Left ventricle myocardium inferior (tissue), 1 donor: ENCODE measurements around the gene RAB40C. TPM values are rescaled to one million over a fixed set of nuclear protein-coding genes. Genes with fewer than 3 reads are reported as not detected.
A peak's percentile ranks its signal among the peaks of the same experiment; 100 is the strongest.

Source experiments
- DNase-seq: peaks from one replicate; pipeline ENCODE4 v3.0.0-alpha.2; 2020
- H3K27ac ChIP-seq: fragments of 200-600 bp; replicated peaks from 2 replicates; pipeline ENCODE4 v1.8.0; 2021
- H3K27me3 ChIP-seq: fragments of 200-600 bp; 2 replicates; pipeline ENCODE4 v1.8.0; 2021; ENCODE audit warnings: low read depth
- H3K36me3 ChIP-seq: fragments of 200-600 bp; 2 replicates; pipeline ENCODE4 v1.8.0; 2021
- H3K4me1 ChIP-seq: fragments of 200-600 bp; 2 replicates; pipeline ENCODE4 v1.8.0; 2021
- H3K4me3 ChIP-seq: fragments of 200-600 bp; 2 replicates; pipeline ENCODE4 v1.8.0; 2021; ENCODE audit warnings: mild to moderate bottlenecking, moderate library complexity
- H3K9me3 ChIP-seq: fragments of 200-600 bp; replicated peaks from 2 replicates; pipeline ENCODE4 v1.8.0; 2021
- intact Hi-C: fragments of 100-400 bp; cut with micrococcal nuclease; formaldehyde crosslinking; loops from one replicate; pipeline ENCODE4 v1.11.0; 2022
- total RNA-seq: library from RNA; stranded (reverse); fragmentation: NEBNext Ultra II Directional; extraction: Animal tissue kit (Norgen Biotek cat#: 25700); gene quantifications from one replicate; pipeline ENCODE4 v1.2.1, GENCODE V29; 2021
- TF ChIP-seq, protein P1 (sequence below): fragments of 200-600 bp; IDR thresholded peaks from 2 replicates; pipeline ENCODE4 v1.8.0; 2021; ENCODE audit warnings: antibody characterized with exemption, mild to moderate bottlenecking, borderline replicate concordance
- donor health status: DM: no; HTN: yes; CAD: no; lungs with severe emphysema.

The RAB40C gene
- total RNA-seq, 1 donor from 2014 or later = 10.3 TPM

DNA sequence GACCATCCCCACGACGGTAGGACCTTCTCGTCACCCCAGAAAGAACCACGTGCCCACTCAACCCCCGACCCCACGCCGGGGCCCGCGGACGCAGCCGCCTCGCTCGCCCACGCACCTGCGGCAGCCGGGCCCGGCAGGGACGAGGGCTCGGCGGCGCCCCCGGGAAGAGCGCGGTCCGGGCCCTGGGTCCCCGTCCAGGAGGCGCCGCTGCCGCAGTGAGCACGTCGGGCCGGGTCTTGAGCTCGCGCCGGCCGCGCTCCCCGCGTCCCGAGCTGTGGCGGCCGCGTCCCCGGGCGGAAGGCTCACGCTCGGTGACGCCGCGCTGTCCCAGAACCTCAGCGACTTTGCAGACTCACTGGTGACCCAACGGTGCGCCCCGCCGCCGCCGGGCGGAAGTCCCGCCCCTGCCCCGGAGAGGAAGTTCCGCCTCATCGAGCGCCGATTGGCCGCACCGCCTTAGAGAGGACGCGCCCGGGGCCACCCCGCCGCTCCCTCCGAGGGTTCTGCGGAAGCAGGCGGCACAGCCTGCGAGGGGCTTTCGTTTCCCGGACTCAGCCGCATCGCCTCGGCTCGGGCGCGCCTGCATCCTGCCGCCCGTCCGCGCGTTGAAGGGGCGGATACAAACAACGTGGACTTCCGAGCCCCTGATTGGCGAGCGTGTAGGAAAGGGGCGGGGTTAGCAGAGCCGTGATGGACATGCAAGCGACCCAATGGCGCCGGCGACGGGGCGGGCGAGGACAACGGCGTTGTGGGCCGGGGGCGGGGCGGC lies 793 bp upstream of the RAB40C start:
- intact Hi-C loops = no loop called here
- H3K9me3 ChIP-seq = no peaks in the 10 kb centered on the region
- H3K4me1 ChIP-seq = peaks cover 77% of the 10 kb centered on the region

DNA sequence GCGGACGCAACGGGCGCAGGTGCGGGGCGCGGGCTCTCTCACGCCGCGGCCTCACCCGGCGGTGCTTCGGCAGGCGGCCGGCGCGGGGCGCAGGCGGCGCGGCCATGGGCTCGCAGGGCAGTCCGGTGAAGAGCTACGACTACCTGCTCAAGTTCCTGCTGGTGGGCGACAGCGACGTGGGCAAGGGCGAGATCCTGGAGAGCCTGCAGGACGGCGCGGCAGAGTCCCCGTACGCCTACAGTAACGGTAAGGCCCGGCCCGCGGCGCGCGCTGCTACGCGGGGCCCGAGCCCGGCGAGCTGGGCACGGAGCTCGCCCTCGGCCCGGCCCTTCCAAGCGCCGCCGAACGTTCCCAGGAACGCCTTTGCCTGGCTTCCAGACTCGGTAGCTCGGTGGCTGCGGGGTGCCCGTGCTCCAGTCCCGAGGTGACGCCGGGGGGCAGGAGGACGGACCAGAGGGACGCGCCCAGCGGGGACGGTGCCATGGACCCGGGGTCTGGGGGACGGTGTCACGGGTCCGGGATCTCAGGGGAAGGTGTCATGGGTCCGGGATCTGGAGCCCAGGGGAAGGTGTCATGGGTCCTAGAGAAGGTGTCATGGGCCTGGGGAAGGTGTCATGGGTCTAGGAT lies 435 bp downstream of the RAB40C start:
- no peak for DNase-seq
- Histone ChIP-seq H3K36me3 (no peaks in the 10 kb centered on the region), H3K27me3 (no peaks in the 10 kb centered on the region), H3K4me1 (peaks cover 75% of the 10 kb centered on the region), H3K9me3 (no peaks in the 10 kb centered on the region), H3K27ac (peak overlapping the region; percentile 90), H3K4me3 (peak overlapping the region; percentile 94)
- intact Hi-C loops = no loop called here
- TF ChIP-seq, protein P1, sequence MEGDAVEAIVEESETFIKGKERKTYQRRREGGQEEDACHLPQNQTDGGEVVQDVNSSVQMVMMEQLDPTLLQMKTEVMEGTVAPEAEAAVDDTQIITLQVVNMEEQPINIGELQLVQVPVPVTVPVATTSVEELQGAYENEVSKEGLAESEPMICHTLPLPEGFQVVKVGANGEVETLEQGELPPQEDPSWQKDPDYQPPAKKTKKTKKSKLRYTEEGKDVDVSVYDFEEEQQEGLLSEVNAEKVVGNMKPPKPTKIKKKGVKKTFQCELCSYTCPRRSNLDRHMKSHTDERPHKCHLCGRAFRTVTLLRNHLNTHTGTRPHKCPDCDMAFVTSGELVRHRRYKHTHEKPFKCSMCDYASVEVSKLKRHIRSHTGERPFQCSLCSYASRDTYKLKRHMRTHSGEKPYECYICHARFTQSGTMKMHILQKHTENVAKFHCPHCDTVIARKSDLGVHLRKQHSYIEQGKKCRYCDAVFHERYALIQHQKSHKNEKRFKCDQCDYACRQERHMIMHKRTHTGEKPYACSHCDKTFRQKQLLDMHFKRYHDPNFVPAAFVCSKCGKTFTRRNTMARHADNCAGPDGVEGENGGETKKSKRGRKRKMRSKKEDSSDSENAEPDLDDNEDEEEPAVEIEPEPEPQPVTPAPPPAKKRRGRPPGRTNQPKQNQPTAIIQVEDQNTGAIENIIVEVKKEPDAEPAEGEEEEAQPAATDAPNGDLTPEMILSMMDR = peak; percentile 12

More for the DNA sequence above, 793 bp upstream of the RAB40C start:
- H3K36me3 ChIP-seq = no peaks in the 10 kb centered on the region
- no peaks in the 10 kb centered on the region for H3K27me3 ChIP-seq
- peak overlapping the region; percentile 80 for H3K4me3 ChIP-seq
- H3K27ac ChIP-seq = peak overlapping the region; percentile 100
- TF ChIP-seq, protein P1 = no peak
- DNase-seq = peak; percentile 97

DNA sequence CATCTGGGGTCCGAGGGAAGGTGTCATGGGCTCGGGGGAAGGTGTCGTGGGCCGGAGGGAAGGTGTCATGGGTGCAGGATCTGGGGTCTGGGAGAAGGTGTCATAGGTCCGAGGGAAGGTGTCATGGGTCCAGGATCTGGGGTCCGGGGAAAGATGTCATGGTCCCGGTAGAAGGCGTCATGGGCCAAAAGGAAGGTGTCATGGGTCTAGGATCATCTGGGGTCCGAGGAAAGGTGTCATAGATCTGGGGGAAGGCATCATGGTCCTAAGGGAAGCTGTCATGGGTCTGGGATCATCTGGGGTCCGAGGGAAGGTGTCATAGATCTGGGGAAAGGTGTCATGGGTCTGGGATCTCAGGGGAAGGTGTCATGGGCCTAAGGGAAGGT lies 942 bp downstream of the RAB40C start:
- DNase-seq = no peak
- no peaks in the 10 kb centered on the region for H3K9me3 ChIP-seq
- intact Hi-C loops = no loop called here
- TF ChIP-seq, protein P1 = no peak
- H3K27me3 ChIP-seq = no peaks in the 10 kb centered on the region
- peaks cover 70% of the 10 kb centered on the region for H3K4me1 ChIP-seq
- peak overlapping the region; percentile 94 for H3K4me3 ChIP-seq
- no peak overlapping the region for H3K27ac ChIP-seq
- H3K36me3 ChIP-seq = no peaks in the 10 kb centered on the region

DNA sequence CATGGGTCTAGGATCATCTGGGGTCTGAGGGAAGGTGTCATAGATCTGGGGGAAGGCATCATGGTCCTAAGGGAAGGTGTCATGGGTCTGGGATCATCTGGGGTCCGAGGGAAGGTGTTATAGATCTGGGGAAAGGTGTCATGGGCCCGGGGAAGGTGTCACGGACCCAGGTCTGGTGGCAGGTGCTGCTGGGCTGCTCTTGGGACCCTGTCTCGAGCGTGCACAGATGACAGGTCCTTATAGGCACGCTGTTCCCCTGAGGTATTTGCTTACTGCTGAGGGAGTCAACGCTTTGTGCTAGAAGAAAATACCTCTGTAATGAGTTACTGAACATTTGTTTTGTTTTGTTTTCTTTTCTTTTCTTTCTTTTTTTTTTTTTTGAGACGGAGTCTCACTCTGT lies 1.4 kb downstream of the RAB40C start:
- Histone ChIP-seq H3K4me3 (peak overlapping the region; percentile 94), H3K27me3 (no peaks in the 10 kb centered on the region), H3K27ac (no peak overlapping the region), H3K4me1 (peaks cover 68% of the 10 kb centered on the region), H3K9me3 (no peaks in the 10 kb centered on the region), H3K36me3 (peaks cover 1% of the 10 kb centered on the region)
- intact Hi-C loops = no loop called here
- no peak for DNase-seq
- TF ChIP-seq, protein P1 = no peak

DNA sequence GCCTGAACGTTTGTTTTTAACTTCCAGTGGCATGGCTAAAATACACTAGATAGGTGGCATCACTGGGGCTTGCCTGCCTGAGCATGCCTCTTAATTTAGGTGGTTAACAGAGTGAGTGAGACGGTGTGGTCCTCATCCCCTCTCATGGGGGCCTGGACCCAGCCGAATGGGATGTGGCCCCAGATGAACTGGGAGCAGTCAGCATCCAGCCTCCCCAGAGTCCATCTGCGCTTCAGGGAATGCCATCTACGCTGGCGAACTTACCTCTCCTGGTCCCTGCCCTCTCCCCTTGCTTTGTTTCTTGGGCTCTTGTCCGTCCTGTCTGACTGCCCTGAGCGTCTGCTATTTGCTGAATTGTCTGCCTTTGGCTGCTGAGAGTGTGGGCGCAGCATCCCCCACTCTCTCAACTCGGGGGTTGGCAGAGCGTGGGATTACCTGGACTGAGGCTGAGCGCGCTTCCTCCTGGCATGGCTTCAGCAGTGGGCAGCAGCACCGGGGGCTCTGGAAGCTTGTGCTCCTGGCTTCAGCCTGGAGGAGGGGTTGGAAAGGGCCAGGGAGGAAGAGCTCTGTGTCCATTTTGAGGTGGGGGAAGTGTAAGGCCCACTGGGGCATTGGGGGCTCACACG lies 2.1 kb downstream of the RAB40C start:
- Histone ChIP-seq H3K9me3 (no peaks in the 10 kb centered on the region), H3K27ac (no peak overlapping the region), H3K4me1 (peaks cover 60% of the 10 kb centered on the region), H3K36me3 (peaks cover 8% of the 10 kb centered on the region), H3K27me3 (no peaks in the 10 kb centered on the region), H3K4me3 (no peak overlapping the region)
- TF ChIP-seq, protein P1 = no peak
- intact Hi-C loops = no loop called here
- no peak for DNase-seq
